DND-41 (cell line): ENCODE measurements around the gene KRTAP1-3.

Experiments used
- ATAC-seq: fragments of 200-7000 bp; cut with Tn5 transposase; 3 replicates; pipeline ENCODE4 v1.9.1; 2021; ENCODE audit warnings: low read depth; ENCODE audit not compliant: insufficient read depth
- DNase-seq: peaks from one replicate; pipeline ENCODE4 v3.0.0-alpha.2; 2020
- H2AFZ ChIP-seq: 2 replicates; pipeline ENCODE4 v1.6.0; 2012; ENCODE audit warnings: low read depth, low read length
- H3K27ac ChIP-seq: 2 replicates; pipeline ENCODE4 v1.5.1; 2012; ENCODE audit warnings: low read length, inconsistent platforms
- H3K27me3 ChIP-seq: fragments of 200-600 bp; sonication (generic); 2 replicates; pipeline ENCODE4 v1.6.0; 2012; ENCODE audit warnings: low read length, mild to moderate bottlenecking, inconsistent platforms; ENCODE audit not compliant: insufficient read depth, poor library complexity
- H3K36me3 ChIP-seq: 2 replicates; pipeline ENCODE4 v1.5.1; 2012; ENCODE audit warnings: low read length, inconsistent platforms; ENCODE audit not compliant: insufficient read depth
- H3K4me1 ChIP-seq: 2 replicates; pipeline ENCODE4 v1.5.1; 2012; ENCODE audit warnings: mild to moderate bottlenecking, low read length; ENCODE audit not compliant: insufficient read depth
- H3K4me2 ChIP-seq: 2 replicates; pipeline ENCODE4 v1.6.0; 2012; ENCODE audit warnings: mild to moderate bottlenecking, moderate library complexity, low read length, inconsistent platforms; ENCODE audit not compliant: insufficient read depth
- H3K4me3 ChIP-seq, 2 experiments: fragments of 200-600 bp in 1 of 2; shearing (Covaris generic) in 1 of 2; 2 replicates each; pipeline ENCODE4 v1.5.1; 2012 to 2016; ENCODE audit warnings: inconsistent platforms in 2 of 2, low read length in 2 of 2, mild to moderate bottlenecking in 2 of 2, low read depth in 1 of 2, moderate library complexity in 1 of 2
- H3K79me2 ChIP-seq: 2 replicates; pipeline ENCODE4 v1.6.0; 2012; ENCODE audit warnings: low read length, inconsistent platforms; ENCODE audit not compliant: insufficient read depth
- H3K9ac ChIP-seq: 2 replicates; pipeline ENCODE4 v1.6.0; 2012; ENCODE audit warnings: low read depth, mild to moderate bottlenecking, inconsistent platforms, low read length, moderate library complexity
- H3K9me3 ChIP-seq: 2 replicates; pipeline ENCODE4 v1.5.1; 2012; ENCODE audit warnings: low read length, moderate library complexity, mild to moderate bottlenecking, inconsistent platforms; ENCODE audit not compliant: insufficient read depth, severe bottlenecking
- H4K20me1 ChIP-seq: 2 replicates; pipeline ENCODE4 v1.6.0; 2012; ENCODE audit warnings: low read length; ENCODE audit not compliant: insufficient read depth
- EZH2 ChIP-seq: IDR thresholded peaks from 3 replicates; pipeline ENCODE4 v1.6.1; 2012; ENCODE audit warnings: borderline replicate concordance, low read depth, mild to moderate bottlenecking, moderate library complexity, low read length, inconsistent platforms; ENCODE audit not compliant: severe bottlenecking
- TF ChIP-seq, protein P1 (sequence below): IDR thresholded peaks from 2 replicates; pipeline ENCODE4 v1.5.1; 2012; ENCODE audit warnings: borderline replicate concordance, low read length, moderate library complexity, mild to moderate bottlenecking; ENCODE audit not compliant: poor library complexity, severe bottlenecking; ENCODE audit errors: extremely low read depth

KRTAP1-3 gene

DNA sequence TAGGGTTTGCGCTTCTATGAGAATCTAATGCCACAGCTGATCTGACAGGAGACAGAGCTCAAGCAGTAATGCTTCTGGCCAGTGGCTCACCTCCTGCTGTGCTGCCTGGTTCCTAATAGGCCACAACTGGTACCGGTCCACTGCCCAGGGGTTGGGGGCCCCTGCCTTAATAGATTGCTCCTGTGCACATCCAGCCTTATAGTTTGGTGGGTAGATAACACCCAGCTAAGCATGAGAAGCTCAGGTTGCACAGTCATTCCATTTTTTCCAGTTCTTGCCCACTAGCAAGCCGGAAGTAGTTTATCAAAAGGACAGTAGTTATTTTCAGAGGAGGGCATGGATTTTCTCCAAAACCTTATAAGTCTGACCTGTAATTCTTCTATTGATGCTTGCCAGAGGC lies 15.3 kb downstream of the KRTAP1-3 start:
- no peak overlapping the region for H3K9ac ChIP-seq
- ATAC-seq (no peak), DNase-seq (no peak)
- no peaks in the 10 kb centered on the region for H3K4me1 ChIP-seq
- H3K27ac ChIP-seq = no peak overlapping the region
- H3K9me3 ChIP-seq = no peaks in the 10 kb centered on the region
- H3K4me3 ChIP-seq = no peak overlapping the region
- peaks cover 10% of the 10 kb centered on the region for H3K27me3 ChIP-seq
- H2AFZ ChIP-seq = no peak overlapping the region
- no peaks in the 10 kb centered on the region for H3K79me2 ChIP-seq
- no peak overlapping the region for H3K4me2 ChIP-seq
- H4K20me1 ChIP-seq = no peaks in the 10 kb centered on the region
- TF ChIP-seq EZH2 = no peak
- TF ChIP-seq, protein P1, sequence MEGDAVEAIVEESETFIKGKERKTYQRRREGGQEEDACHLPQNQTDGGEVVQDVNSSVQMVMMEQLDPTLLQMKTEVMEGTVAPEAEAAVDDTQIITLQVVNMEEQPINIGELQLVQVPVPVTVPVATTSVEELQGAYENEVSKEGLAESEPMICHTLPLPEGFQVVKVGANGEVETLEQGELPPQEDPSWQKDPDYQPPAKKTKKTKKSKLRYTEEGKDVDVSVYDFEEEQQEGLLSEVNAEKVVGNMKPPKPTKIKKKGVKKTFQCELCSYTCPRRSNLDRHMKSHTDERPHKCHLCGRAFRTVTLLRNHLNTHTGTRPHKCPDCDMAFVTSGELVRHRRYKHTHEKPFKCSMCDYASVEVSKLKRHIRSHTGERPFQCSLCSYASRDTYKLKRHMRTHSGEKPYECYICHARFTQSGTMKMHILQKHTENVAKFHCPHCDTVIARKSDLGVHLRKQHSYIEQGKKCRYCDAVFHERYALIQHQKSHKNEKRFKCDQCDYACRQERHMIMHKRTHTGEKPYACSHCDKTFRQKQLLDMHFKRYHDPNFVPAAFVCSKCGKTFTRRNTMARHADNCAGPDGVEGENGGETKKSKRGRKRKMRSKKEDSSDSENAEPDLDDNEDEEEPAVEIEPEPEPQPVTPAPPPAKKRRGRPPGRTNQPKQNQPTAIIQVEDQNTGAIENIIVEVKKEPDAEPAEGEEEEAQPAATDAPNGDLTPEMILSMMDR = no peak
- no peaks in the 10 kb centered on the region for H3K36me3 ChIP-seq

DNA sequence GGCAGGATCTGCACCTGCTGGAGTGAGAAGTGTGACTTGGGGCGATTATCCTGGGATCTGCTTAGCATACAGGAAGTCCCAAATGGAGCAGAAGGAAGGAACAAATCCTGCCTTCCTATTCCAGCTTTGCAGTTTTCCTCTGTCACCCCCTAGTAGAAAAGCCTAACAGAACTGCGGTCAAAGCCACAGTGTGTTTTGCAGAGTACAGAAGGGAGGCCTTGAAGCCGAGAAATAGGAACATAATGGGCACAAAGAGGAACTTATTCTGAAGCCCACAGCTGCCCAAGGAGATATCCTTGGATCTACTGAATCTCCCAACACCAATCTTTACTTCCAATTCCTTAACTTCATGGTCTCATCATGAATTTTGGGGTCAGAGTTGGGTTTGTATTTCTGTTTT lies 16.1 kb downstream of the KRTAP1-3 start:
- Histone ChIP-seq H3K4me1 (no peaks in the 10 kb centered on the region), H3K4me3 (no peak overlapping the region), H3K79me2 (no peaks in the 10 kb centered on the region), H2AFZ (no peak overlapping the region), H3K4me2 (no peak overlapping the region), H3K9ac (no peak overlapping the region), H3K9me3 (no peaks in the 10 kb centered on the region), H3K36me3 (no peaks in the 10 kb centered on the region), H3K27me3 (peaks cover 10% of the 10 kb centered on the region), H4K20me1 (no peaks in the 10 kb centered on the region), H3K27ac (no peak overlapping the region)
- TF ChIP-seq, protein P1 = no peak
- no peak for TF ChIP-seq EZH2
- no peak for DNase-seq
- no peak for ATAC-seq

DNA sequence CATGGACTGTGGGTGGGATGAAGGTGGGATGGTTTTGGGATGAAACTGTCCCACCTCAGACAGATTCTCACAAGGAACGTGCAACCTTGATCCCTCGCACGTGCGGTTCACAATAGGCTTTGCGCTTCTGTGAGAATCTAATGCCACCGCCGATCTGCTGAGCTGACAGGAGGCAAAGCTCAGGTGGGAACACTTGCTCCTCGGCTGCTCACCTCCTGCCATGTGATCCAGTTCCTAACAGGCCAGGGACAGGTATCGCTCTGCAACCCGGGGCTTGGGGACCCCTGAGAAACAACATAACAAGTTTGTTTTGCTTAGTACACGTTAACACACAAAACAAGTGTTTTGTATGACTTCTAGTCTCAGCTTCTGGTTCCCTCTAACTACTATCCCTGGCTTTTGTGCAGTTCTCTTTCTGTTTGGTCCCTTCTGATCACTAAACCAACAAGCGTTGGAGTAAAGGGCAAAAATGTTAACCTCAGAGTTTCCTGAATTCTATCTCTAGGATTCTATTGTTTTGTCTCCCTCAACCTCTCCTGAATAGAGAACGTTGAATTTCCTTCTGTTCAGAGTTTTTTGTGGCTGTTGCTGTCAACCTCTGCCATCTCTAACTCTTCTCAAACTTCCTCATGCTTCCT lies 18.0 kb downstream of the KRTAP1-3 start:
- H3K27me3 ChIP-seq = peaks cover 11% of the 10 kb centered on the region
- H3K4me2 ChIP-seq = no peak overlapping the region
- H4K20me1 ChIP-seq = no peaks in the 10 kb centered on the region
- no peak overlapping the region for H2AFZ ChIP-seq
- no peaks in the 10 kb centered on the region for H3K36me3 ChIP-seq
- H3K27ac ChIP-seq = no peak overlapping the region
- no peaks in the 10 kb centered on the region for H3K79me2 ChIP-seq
- TF ChIP-seq EZH2 = no peak
- TF ChIP-seq, protein P1 = no peak
- H3K9ac ChIP-seq = no peak overlapping the region
- DNase-seq (no peak), ATAC-seq (no peak)
- H3K9me3 ChIP-seq = no peaks in the 10 kb centered on the region
- H3K4me1 ChIP-seq = no peaks in the 10 kb centered on the region
- no peak overlapping the region for H3K4me3 ChIP-seq
